Dendritic cell treated with granulocyte-macrophage colony-stimulating factor and Interleukin-4, amounts not matched to agents 40 ng/mL and 50 ng/mL, for 4 days (primary cell): ENCODE measurements around the gene PRG2.
A peak's percentile ranks its signal among the peaks of the same experiment; 100 is the strongest.
"Not testable (repeated sequence)": the region's sequence is repeated elsewhere in the genome, so short reads cannot be mapped to it uniquely, and the experiment has no call there.

Experiments
- H3K27ac Mint-ChIP-seq: one replicate; pipeline ENCODE4 v1.8.0; 2022; ENCODE audit warnings: mild to moderate bottlenecking, mixed read lengths
- H3K27me3 Mint-ChIP-seq: one replicate; pipeline ENCODE4 v1.8.0; 2022; ENCODE audit warnings: mild to moderate bottlenecking, mixed read lengths
- H3K36me3 Mint-ChIP-seq: one replicate; pipeline ENCODE4 v1.8.0; 2022; ENCODE audit warnings: low read depth, mixed read lengths
- H3K4me1 Mint-ChIP-seq: one replicate; pipeline ENCODE4 v1.8.0; 2022; ENCODE audit warnings: low read depth, mixed read lengths
- H3K4me3 Mint-ChIP-seq: one replicate; pipeline ENCODE4 v1.8.0; 2022; ENCODE audit warnings: mild to moderate bottlenecking, moderate library complexity, mixed read lengths
- H3K9me3 Mint-ChIP-seq: one replicate; pipeline ENCODE4 v1.8.0; 2022; ENCODE audit warnings: mixed read lengths
- intact Hi-C: fragments of 100-400 bp; cut with micrococcal nuclease; formaldehyde crosslinking; loops from one replicate; pipeline ENCODE4 v1.15.0; 2022

Gene PRG2

DNA sequence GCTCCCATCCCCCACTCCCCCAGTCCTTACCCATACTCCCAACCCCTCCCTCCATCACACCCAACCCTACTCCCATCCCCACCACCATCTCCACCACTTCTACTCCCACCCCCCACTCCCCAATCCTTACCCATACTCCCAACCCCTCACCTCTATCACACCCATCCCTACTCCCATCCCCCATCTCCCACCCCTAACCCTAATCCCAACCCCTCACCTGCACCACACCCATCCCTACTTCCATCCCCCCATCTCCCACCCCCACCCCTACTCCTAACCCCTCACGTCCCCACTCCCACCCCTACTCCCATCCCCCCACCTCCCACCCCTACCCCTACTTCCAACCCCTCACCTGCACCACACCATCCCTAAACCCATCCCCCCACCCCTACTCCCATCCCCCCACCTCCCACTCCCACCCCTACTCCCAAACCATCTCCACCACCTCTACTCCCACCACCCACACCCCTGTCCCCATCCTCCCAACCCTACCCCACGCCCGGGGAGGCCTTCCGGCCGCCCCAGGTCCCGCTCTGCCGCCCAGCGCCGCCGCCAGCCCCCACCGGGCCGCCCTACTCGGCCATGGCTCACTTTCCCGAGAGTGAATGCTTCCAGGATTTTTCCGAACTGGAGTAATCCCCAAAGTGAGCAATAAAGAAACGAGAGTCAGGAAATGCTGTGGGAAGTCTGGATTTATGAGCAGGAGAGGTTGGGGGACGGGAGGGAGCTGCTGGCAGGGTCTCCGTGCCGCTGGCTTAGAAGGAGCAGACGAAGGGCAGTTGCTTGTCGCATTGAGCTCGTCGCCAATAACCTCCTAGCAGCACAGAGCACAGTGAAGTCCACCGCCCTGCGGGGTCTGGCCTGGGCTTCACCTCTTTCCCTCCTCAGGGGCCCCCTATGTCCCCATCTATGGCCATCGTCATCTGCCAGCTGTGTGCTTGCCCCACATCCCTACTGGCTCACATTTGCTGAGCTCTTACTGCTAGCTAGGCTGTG is 14.1 kb downstream of the PRG2 start:
- Mint-ChIP-seq H3K27me3 (peaks cover 22% of the 10 kb centered on the region), H3K9me3 (no peaks in the 10 kb centered on the region), H3K4me1 (peaks cover 12% of the 10 kb centered on the region), H3K27ac (no peak overlapping the region), H3K36me3 (no peaks in the 10 kb centered on the region), H3K4me3 (no peak overlapping the region)
- intact Hi-C loops, result no loop called here

DNA sequence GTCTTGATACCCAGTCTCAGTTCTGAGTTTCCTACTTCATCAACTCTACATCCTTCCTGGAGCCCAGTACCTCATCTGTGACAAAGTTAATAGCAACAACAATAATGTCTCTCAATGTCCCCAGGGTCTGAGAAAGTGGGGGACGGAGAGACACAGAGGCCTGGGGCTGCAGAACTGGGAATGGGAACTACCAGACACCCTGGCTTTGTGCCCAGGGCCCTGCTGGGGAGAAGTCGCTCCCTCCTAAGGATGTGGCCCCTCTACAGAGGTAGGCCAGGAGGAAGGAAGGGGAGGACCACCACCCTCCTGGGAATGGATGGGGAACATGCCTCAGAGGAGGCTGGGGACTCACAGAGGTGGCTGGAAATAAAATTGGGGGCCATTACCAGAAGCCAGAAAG is 15.0 kb downstream of the PRG2 start:
- intact Hi-C loops, result no loop called here
- Mint-ChIP-seq H3K9me3 (no peaks in the 10 kb centered on the region), H3K4me1 (peaks cover 16% of the 10 kb centered on the region), H3K27me3 (peaks cover 20% of the 10 kb centered on the region), H3K36me3 (no peaks in the 10 kb centered on the region), H3K4me3 (no peak overlapping the region), H3K27ac (no peak overlapping the region)

DNA sequence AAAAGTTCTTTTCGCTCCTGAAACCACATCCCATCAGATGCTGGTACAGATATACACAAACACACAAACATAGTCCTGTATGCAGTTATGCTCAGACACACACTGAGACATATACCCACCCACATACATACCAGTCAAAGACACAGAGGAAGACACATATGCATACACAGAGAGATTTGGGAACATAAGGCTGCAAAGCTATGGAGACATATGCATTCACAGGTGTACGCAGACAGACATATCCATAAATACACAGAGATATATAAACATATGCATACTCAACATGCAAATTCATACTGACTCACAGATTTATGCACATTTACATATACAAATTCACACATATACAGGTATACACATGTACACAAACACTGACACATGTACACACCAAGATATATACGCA is 15.5 kb downstream of the PRG2 start:
- Mint-ChIP-seq H3K27me3 (peaks cover 17% of the 10 kb centered on the region), H3K36me3 (no peaks in the 10 kb centered on the region), H3K4me1 (peaks cover 21% of the 10 kb centered on the region), H3K27ac (no peak overlapping the region), H3K4me3 (no peak overlapping the region), H3K9me3 (no peaks in the 10 kb centered on the region)
- intact Hi-C loops, result no loop called here

DNA sequence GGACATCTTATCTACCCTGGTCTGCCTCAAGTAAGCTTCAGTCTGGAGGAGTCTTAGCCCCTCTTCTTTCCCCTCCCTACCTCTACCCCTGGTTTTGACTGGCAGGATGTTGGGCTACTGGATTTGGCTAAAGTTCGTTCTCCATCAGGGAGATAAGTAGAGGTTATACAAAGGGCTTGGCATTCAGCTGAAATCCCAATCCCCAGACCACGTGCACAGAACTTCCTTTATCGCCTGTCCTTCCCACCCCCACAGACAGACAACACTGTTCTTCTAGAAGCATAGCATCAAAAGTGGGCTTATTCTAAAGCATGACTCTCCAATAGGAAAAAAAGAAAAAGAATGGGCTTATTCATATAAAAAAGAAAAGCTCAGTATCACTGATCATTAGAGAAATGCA is 17.3 kb downstream of the PRG2 start:
- Mint-ChIP-seq H3K4me1 (peaks cover 35% of the 10 kb centered on the region), H3K27me3 (peaks cover 15% of the 10 kb centered on the region), H3K36me3 (no peaks in the 10 kb centered on the region), H3K4me3 (no peak overlapping the region), H3K9me3 (no peaks in the 10 kb centered on the region), H3K27ac (no peak overlapping the region)
- intact Hi-C loops, result no loop called here

DNA sequence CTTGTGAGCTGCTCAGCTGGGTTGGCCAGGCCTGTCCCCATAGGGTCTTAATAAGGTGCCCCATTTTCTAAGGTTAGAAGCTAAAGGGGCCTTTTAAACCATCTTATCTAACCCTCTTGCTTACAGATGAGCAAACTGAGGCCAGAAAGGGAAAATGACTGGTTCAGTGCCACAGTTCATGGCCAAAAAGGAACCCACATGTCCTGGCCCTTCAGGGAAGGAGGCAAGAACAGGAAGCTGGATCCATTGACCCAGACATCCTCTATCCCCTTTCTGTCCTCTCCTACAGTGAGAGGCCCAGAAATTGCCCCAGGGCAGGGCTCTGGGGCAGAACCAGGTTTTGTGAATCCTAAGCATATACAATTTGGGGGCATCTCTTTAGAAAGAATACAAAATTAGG is 19.5 kb downstream of the PRG2 start:
- H3K9me3 Mint-ChIP-seq, result no peaks in the 10 kb centered on the region
- intact Hi-C loops, result no loop called here
- H3K36me3 Mint-ChIP-seq, result no peaks in the 10 kb centered on the region
- H3K4me3 Mint-ChIP-seq, result no peak overlapping the region
- peaks cover 44% of the 10 kb centered on the region for H3K4me1 Mint-ChIP-seq
- H3K27ac Mint-ChIP-seq, result no peak overlapping the region
- H3K27me3 Mint-ChIP-seq, result peaks cover 10% of the 10 kb centered on the region

DNA sequence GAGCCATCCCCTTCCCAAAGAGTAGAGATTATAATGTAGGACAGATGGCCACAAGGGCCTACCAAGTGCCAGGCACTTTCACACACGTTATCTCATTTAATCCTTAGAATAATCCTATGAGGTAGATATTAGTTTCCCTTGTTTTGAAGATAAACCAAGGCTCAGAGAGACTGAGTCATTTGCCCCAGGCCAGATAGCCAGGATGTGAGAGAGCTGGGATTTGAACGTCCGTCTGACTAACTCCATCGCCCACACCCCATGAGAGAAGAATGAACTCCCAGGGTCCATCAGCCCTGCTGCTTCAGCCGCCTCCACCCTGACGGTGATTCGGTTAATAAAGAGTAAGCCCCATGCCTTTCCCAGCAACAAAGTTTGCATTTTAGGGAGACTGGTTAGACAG is 20.2 kb downstream of the PRG2 start:
- Mint-ChIP-seq H3K4me3 (no peak overlapping the region), H3K9me3 (no peaks in the 10 kb centered on the region), H3K27ac (no peak overlapping the region), H3K27me3 (peaks cover 10% of the 10 kb centered on the region), H3K36me3 (no peaks in the 10 kb centered on the region), H3K4me1 (peaks cover 38% of the 10 kb centered on the region)
- intact Hi-C loops, result no loop called here

DNA sequence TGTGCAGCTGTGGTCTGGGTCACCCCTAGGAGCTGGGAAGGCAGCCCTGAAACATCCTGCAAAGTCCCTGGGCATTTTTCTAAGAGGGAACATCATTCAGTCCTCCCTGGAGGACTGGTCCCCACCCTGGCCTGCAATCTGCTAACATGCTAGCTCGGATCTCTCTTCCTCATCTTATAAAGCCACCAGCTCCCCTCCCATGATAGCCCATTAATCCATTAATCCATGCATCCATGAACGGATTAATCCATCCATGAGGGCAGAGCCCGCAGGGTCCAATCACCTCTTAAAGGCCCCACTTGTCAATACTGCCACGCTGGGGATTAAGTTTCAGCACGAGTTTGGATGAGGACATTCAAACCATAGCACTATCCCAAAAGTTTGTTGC is 21.6 kb downstream of the PRG2 start:
- H3K4me1 Mint-ChIP-seq, result peaks cover 38% of the 10 kb centered on the region
- no peaks in the 10 kb centered on the region for H3K9me3 Mint-ChIP-seq
- intact Hi-C loops, result no loop called here
- no peak overlapping the region for H3K4me3 Mint-ChIP-seq
- no peak overlapping the region for H3K27ac Mint-ChIP-seq
- H3K27me3 Mint-ChIP-seq, result peaks cover 10% of the 10 kb centered on the region
- H3K36me3 Mint-ChIP-seq, result no peaks in the 10 kb centered on the region

DNA sequence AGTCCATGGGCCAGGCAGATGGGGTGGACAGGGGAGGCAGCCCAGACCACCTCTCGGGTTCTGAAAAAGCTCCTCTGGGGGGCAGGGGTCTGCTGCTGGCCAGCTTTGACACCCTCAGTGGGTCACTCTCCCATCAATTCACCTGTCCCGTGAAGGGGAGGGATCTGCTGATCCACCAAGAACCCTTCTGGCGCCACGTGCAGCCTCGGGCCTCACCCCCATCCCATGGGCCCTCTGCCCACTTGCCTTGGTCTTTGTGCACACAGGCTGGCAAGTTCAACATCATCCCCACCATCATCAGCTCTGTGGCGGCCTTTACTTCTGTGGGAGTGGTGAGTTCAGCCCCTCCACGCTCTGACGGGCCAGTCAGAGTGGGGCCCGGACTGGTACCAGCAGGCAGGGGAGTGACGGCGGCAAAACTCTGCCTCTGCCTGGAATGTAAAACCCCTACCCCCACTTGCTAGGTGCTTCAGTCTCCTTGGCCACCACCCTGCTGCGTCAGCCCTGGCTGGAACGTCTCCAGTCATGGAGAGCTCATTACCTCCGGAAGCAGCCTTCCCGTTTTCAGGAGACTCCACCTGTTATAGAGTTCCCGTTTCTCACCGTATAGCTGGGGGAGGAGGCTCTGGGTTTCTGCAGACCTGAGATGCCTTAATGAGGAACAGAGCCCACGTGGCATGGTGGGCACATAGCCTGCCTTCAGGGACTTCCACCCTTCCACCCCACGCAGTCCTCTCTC is 22.2 kb downstream of the PRG2 start:
- Mint-ChIP-seq H3K36me3 (no peaks in the 10 kb centered on the region), H3K4me3 (no peak overlapping the region), H3K4me1 (peaks cover 37% of the 10 kb centered on the region), H3K9me3 (no peaks in the 10 kb centered on the region), H3K27ac (peak overlapping the region; percentile 59), H3K27me3 (peaks cover 10% of the 10 kb centered on the region)
- intact Hi-C loops, result no loop called here

DNA sequence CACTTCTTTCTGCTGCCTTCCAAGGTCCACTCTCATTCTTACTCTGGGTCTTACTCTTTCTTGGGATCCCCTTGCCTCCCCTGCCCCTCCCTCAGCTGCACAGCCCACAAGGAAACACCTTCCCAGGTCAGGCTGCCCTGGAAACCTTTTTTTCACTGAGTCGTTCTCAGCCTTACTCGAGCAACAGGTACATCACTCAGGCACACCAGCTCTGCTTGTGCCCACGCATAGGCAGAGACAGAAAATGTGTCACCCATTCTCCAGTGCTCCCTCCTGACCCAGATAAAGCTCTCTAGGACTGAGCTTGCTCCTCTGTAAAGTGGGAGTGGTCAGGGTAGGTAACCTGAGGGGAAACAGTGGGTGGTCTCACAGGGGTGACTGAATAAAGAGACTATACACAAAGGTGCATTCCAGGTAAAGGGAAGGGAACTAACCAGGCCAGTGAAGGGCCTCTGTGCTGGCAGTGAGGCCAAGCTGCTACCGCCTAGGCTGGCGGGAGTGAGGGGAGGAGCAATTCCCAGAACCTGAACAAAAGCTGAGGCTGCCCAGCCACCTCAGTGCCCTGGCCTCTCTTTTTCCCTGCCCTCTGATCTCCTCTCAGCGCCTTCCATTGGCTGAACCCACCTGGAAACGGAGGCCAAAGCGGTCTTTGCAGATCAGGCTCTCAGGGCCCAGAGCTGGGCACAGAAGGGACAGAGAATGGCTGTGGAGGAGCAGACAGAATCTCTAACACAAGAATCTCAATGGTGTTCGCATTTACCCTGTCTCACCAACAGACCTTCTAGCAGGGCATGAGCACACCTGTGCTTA is 25.4 kb downstream of the PRG2 start:
- H3K36me3 Mint-ChIP-seq, result no peaks in the 10 kb centered on the region

DNA sequence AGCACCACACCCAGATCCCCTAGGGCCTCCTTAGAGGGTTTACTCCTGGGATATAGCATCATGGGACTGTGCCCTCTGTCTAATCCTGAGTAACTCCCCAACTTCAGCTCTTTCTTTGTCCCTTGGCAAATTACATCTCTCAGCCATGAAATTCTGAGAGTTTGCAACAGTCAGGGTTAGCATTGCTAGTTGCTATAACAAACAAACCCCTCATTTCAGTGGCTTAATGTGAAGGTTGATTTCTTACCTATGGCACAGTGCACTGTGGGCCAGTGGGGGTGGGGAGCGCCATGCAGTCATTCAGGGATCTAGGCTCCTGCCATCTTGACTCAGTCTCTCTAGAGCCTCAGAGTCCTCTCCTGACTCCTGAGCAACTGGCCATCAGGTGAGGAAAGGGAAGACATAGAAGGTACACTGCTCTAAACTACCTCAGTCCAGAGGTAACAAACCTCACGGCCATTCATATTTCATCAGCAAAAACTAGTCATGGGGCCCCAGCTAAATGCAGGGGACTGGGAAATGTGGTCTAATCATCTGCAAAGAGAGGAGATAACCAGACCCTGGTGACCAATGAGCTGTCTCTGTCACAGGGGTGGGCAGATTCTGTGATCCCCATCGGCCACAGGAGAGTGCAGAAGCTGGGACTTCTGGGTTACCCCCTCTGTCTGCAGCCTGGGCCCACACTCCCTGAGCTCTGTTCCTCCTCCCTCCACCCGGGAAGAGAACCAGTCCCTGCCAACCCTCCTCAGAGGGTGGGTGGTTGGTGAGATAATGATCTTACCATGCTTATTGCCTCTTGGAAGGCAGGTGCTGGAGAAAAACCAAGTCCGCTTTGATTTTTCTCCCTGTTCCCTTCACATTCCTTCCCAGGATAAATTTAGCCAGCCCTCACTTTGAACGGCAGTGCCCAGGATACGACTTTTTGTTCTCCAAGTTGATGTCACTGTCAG is 27.0 kb downstream of the PRG2 start:
- Mint-ChIP-seq H3K4me1 (peaks cover 12% of the 10 kb centered on the region), H3K9me3 (no peaks in the 10 kb centered on the region), H3K27me3 (peaks cover 13% of the 10 kb centered on the region), H3K27ac (no peak overlapping the region), H3K4me3 (no peak overlapping the region), H3K36me3 (no peaks in the 10 kb centered on the region)
- intact Hi-C loops, result no loop called here

More for the DNA sequence above, 25.4 kb downstream of the PRG2 start:
- H3K4me3 Mint-ChIP-seq, result no peak overlapping the region
- peaks cover 24% of the 10 kb centered on the region for H3K4me1 Mint-ChIP-seq
- H3K27me3 Mint-ChIP-seq, result peaks cover 13% of the 10 kb centered on the region
- no peak overlapping the region for H3K27ac Mint-ChIP-seq
- no peaks in the 10 kb centered on the region for H3K9me3 Mint-ChIP-seq
- intact Hi-C loops, result no loop called here

DNA sequence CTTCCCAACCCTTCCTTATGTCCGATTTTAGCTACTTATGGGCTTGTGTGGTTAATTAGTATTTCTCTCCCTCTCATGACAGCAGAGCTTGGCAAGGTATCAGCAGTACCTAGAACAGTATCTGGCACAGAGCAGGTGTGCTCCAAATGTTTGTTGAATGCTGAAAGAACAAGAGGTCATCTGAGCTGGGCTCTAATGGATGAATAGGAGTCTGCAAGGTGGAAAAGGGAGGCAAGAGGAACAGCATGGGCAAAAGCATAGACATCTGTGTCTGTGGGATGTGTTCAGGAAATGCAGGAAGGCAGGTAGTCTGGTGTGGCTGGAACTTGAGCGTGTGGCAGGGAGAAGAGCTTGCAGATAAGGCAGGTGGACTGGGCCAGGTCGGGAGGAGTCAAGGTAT is 28.5 kb downstream of the PRG2 start:
- no peaks in the 10 kb centered on the region for H3K36me3 Mint-ChIP-seq
- H3K9me3 Mint-ChIP-seq, result no peaks in the 10 kb centered on the region
- intact Hi-C loops, result no loop called here
- H3K27ac Mint-ChIP-seq, result no peak overlapping the region
- no peak overlapping the region for H3K4me3 Mint-ChIP-seq
- H3K27me3 Mint-ChIP-seq, result peaks cover 8% of the 10 kb centered on the region
- H3K4me1 Mint-ChIP-seq, result peaks cover 13% of the 10 kb centered on the region

DNA sequence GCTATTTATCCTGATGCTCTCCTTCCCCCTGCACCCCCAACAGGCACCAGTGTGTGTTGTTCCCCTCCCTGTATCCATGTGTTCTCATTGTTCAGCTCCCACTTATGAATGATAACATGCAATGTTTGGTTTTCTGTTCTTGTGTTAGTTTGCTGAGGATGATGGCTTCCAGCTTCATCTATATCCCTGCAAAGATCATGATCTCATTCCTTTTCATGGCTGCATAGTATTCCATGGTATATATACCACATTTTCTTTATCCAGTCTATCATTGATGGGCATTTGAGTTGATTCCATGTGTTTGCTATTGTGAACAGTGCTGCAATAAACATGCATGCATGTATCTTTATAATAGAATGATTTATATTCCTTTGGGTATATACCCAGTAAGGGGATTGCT is 29.0 kb downstream of the PRG2 start:
- H3K27me3 Mint-ChIP-seq, H3K36me3 Mint-ChIP-seq, H3K9me3 Mint-ChIP-seq, H3K4me3 Mint-ChIP-seq, H3K27ac Mint-ChIP-seq, intact Hi-C loops: not testable (repeated sequence)
- peaks cover 11% of the 10 kb centered on the region for H3K4me1 Mint-ChIP-seq

DNA sequence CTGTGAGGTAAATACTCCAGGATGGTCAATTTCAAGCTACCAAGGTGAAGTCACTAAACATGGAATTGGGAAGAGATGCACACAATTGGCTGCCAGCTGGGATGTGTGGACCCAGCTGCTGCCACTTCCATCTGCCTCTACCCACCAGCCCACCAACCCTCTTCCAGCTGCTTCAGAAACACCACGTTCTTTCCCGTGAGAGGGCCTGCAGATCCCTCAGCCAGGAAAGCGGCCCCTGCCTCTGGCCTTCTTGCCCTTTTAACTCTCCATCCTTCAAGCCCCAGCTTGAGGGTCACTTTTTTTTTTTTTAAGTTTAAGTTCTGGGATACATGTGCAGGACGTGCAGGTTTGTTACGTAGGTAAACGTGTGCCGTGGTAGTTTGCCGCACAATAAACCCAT is 29.5 kb downstream of the PRG2 start:
- H3K27ac Mint-ChIP-seq, result no peak overlapping the region
- H3K9me3 Mint-ChIP-seq, result no peaks in the 10 kb centered on the region
- H3K4me3 Mint-ChIP-seq, result no peak overlapping the region
- intact Hi-C loops, result no loop called here
- peaks cover 3% of the 10 kb centered on the region for H3K27me3 Mint-ChIP-seq
- H3K4me1 Mint-ChIP-seq, result peaks cover 14% of the 10 kb centered on the region
- no peaks in the 10 kb centered on the region for H3K36me3 Mint-ChIP-seq
